T-helper 1 cell treated with Interleukin-12 subunit alpha and Interleukin-12 subunit beta and Interleukin-4 antibody, amounts not matched to agents 30 μg/mL and 1 μg/mL, for 36 hours (primary cell): ENCODE results near the gene UCK1.

Experiments used
- H3K27ac Mint-ChIP-seq: one replicate; pipeline ENCODE4 v1.8.0; 2021; ENCODE audit warnings: mild to moderate bottlenecking, mixed read lengths
- H3K27me3 Mint-ChIP-seq: one replicate; pipeline ENCODE4 v1.8.0; 2021; ENCODE audit warnings: low read depth, mixed read lengths
- H3K36me3 Mint-ChIP-seq: one replicate; pipeline ENCODE4 v1.8.0; 2021; ENCODE audit warnings: low read depth, mixed read lengths
- H3K4me1 Mint-ChIP-seq: one replicate; pipeline ENCODE4 v1.8.0; 2021; ENCODE audit warnings: low read depth, mixed read lengths
- H3K4me3 Mint-ChIP-seq: one replicate; pipeline ENCODE4 v1.8.0; 2021; ENCODE audit warnings: mild to moderate bottlenecking, moderate library complexity, mixed read lengths
- H3K9me3 Mint-ChIP-seq: one replicate; pipeline ENCODE4 v1.8.0; 2021; ENCODE audit warnings: mixed read lengths

The UCK1 gene

GRCh38 chr9:131502781-131503625 lies 28.1 kb downstream of the UCK1 start, which contains the start of gene POMT1:
Gene POMT1 (plus strand): TSS chr9:131502918. CDS start chr9:131504219, 1,301 bp downstream.
- Mint-ChIP-seq H3K27me3 (no peaks in the 10 kb centered on the region), H3K4me3 (peak within 1 kb of the TSS; percentile 95), H3K36me3 (peaks cover 27% of the 10 kb centered on the region), H3K27ac (peak within 1 kb of the TSS; percentile 85), H3K4me1 (peaks cover 36% of the 10 kb centered on the region), H3K9me3 (no peaks in the 10 kb centered on the region)

GRCh38 chr9:131500939-131501541 lies 30.0 kb downstream of the UCK1 start:
- Mint-ChIP-seq H3K4me1 (peaks cover 39% of the 10 kb centered on the region), H3K4me3 (peak overlapping the region; percentile 84), H3K9me3 (no peaks in the 10 kb centered on the region), H3K27me3 (no peaks in the 10 kb centered on the region), H3K36me3 (peaks cover 27% of the 10 kb centered on the region), H3K27ac (peak overlapping the region; percentile 93)

- Mint-ChIP-seq H3K4me1 (peaks cover 39% of the 10 kb centered on the region), H3K27me3 (no peaks in the 10 kb centered on the region), H3K27ac (peak overlapping the region; percentile 93), H3K9me3 (no peaks in the 10 kb centered on the region), H3K4me3 (peak overlapping the region; percentile 84), H3K36me3 (peaks cover 27% of the 10 kb centered on the region)
Measured at GRCh38 chr9:131500377-131500776, 30.7 kb downstream of the UCK1 start.

- H3K36me3 Mint-ChIP-seq: peaks cover 29% of the 10 kb centered on the region
- no peaks in the 10 kb centered on the region for H3K27me3 Mint-ChIP-seq
- H3K4me1 Mint-ChIP-seq: peaks cover 36% of the 10 kb centered on the region
- no peak overlapping the region for H3K4me3 Mint-ChIP-seq
- peak overlapping the region; percentile 93 for H3K27ac Mint-ChIP-seq
- no peaks in the 10 kb centered on the region for H3K9me3 Mint-ChIP-seq
Measured at GRCh38 chr9:131499254-131499767, 31.8 kb downstream of the UCK1 start.

GRCh38 chr9:131496844-131497405 lies 34.1 kb downstream of the UCK1 start:
- Mint-ChIP-seq H3K4me1 (peaks cover 27% of the 10 kb centered on the region), H3K27ac (no peak overlapping the region), H3K36me3 (peaks cover 41% of the 10 kb centered on the region), H3K27me3 (no peaks in the 10 kb centered on the region), H3K9me3 (no peaks in the 10 kb centered on the region), H3K4me3 (no peak overlapping the region)

- H3K9me3 Mint-ChIP-seq: no peaks in the 10 kb centered on the region
- H3K4me1 Mint-ChIP-seq: peaks cover 19% of the 10 kb centered on the region
- no peak overlapping the region for H3K27ac Mint-ChIP-seq
- no peak overlapping the region for H3K4me3 Mint-ChIP-seq
- peaks cover 48% of the 10 kb centered on the region for H3K36me3 Mint-ChIP-seq
- H3K27me3 Mint-ChIP-seq: no peaks in the 10 kb centered on the region
Measured at GRCh38 chr9:131495785-131496184, 35.3 kb downstream of the UCK1 start.

- H3K4me1 Mint-ChIP-seq: peaks cover 8% of the 10 kb centered on the region
- H3K9me3 Mint-ChIP-seq: no peaks in the 10 kb centered on the region
- H3K27ac Mint-ChIP-seq: no peak overlapping the region
- peaks cover 53% of the 10 kb centered on the region for H3K36me3 Mint-ChIP-seq
- no peak overlapping the region for H3K4me3 Mint-ChIP-seq
- H3K27me3 Mint-ChIP-seq: no peaks in the 10 kb centered on the region
Measured at GRCh38 chr9:131494296-131494870, 36.7 kb downstream of the UCK1 start.

GRCh38 chr9:131492070-131492469 lies 39.0 kb downstream of the UCK1 start:
- H3K9me3 Mint-ChIP-seq: no peaks in the 10 kb centered on the region
- no peaks in the 10 kb centered on the region for H3K27me3 Mint-ChIP-seq
- H3K36me3 Mint-ChIP-seq: peaks cover 62% of the 10 kb centered on the region
- H3K4me3 Mint-ChIP-seq: no peak overlapping the region
- H3K4me1 Mint-ChIP-seq: peaks cover 2% of the 10 kb centered on the region
- H3K27ac Mint-ChIP-seq: no peak overlapping the region

GRCh38 chr9:131491001-131491710 lies 39.9 kb downstream of the UCK1 start:
- peaks cover 68% of the 10 kb centered on the region for H3K36me3 Mint-ChIP-seq
- peaks cover 4% of the 10 kb centered on the region for H3K4me1 Mint-ChIP-seq
- H3K9me3 Mint-ChIP-seq: no peaks in the 10 kb centered on the region

GRCh38 chr9:131490514-131490913 lies 40.5 kb downstream of the UCK1 start:
- Mint-ChIP-seq H3K4me1 (peaks cover 4% of the 10 kb centered on the region), H3K9me3 (no peaks in the 10 kb centered on the region), H3K27me3 (no peaks in the 10 kb centered on the region), H3K27ac (peak overlapping the region; percentile 55), H3K4me3 (no peak overlapping the region), H3K36me3 (peaks cover 69% of the 10 kb centered on the region)

More at GRCh38 chr9:131491001-131491710, 39.9 kb downstream of the UCK1 start:
- Mint-ChIP-seq H3K27me3 (no peaks in the 10 kb centered on the region), H3K4me3 (no peak overlapping the region), H3K27ac (peak overlapping the region; percentile 55)

- H3K27me3 Mint-ChIP-seq: no peaks in the 10 kb centered on the region
- H3K36me3 Mint-ChIP-seq: peaks cover 64% of the 10 kb centered on the region
- no peak overlapping the region for H3K27ac Mint-ChIP-seq
- no peaks in the 10 kb centered on the region for H3K9me3 Mint-ChIP-seq
- no peak overlapping the region for H3K4me3 Mint-ChIP-seq
- H3K4me1 Mint-ChIP-seq: peaks cover 4% of the 10 kb centered on the region
Measured at GRCh38 chr9:131487621-131488031, 43.4 kb downstream of the UCK1 start.

- H3K4me3 Mint-ChIP-seq: no peak overlapping the region
- peaks cover 4% of the 10 kb centered on the region for H3K4me1 Mint-ChIP-seq
- H3K27ac Mint-ChIP-seq: no peak overlapping the region
- H3K9me3 Mint-ChIP-seq: no peaks in the 10 kb centered on the region
- peaks cover 68% of the 10 kb centered on the region for H3K36me3 Mint-ChIP-seq
- H3K27me3 Mint-ChIP-seq: no peaks in the 10 kb centered on the region
Measured at GRCh38 chr9:131487001-131487400, 44.1 kb downstream of the UCK1 start.

- no peak overlapping the region for H3K27ac Mint-ChIP-seq
- peaks cover 60% of the 10 kb centered on the region for H3K36me3 Mint-ChIP-seq
- no peaks in the 10 kb centered on the region for H3K27me3 Mint-ChIP-seq
- no peaks in the 10 kb centered on the region for H3K9me3 Mint-ChIP-seq
- peaks cover 4% of the 10 kb centered on the region for H3K4me1 Mint-ChIP-seq
- no peak overlapping the region for H3K4me3 Mint-ChIP-seq
Measured at GRCh38 chr9:131485728-131486422, 45.2 kb downstream of the UCK1 start.
